ENCODE measurements around the gene TFPI.
"Not testable (repeated sequence)": the region's sequence is repeated elsewhere in the genome, so short reads cannot be mapped to it uniquely, and the experiment has no call there.

Gene TFPI

DNA sequence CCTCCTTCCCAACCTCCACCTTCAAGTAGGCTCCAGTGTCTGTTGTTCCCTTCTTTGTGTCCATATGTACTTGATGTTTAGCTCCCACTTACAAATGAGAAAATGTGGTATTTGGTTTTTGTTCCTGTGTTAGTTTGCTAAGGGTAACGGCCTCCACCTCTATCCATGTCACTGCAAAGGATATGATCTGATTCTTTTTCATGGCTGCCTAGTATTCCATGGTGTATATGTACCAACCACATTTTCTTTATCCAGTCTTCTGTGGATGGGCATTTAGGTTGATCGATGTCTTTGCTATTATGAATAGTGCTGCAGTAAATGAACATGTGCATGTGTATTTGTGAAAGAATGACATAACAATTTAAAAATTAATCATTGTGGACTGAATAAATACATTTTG is 19.5 kb upstream of the TFPI start:
- no peak overlapping the region for H3K4me3 ChIP-seq (ENCODE audit: low read depth, low read length)
- in situ Hi-C loops (cut with HindIII; ENCODE audit: low sequenced_read_pairs): no loop called here
- DNase-seq (ENCODE audit: low read depth): no peak
- TF ChIP-seq, protein P1, sequence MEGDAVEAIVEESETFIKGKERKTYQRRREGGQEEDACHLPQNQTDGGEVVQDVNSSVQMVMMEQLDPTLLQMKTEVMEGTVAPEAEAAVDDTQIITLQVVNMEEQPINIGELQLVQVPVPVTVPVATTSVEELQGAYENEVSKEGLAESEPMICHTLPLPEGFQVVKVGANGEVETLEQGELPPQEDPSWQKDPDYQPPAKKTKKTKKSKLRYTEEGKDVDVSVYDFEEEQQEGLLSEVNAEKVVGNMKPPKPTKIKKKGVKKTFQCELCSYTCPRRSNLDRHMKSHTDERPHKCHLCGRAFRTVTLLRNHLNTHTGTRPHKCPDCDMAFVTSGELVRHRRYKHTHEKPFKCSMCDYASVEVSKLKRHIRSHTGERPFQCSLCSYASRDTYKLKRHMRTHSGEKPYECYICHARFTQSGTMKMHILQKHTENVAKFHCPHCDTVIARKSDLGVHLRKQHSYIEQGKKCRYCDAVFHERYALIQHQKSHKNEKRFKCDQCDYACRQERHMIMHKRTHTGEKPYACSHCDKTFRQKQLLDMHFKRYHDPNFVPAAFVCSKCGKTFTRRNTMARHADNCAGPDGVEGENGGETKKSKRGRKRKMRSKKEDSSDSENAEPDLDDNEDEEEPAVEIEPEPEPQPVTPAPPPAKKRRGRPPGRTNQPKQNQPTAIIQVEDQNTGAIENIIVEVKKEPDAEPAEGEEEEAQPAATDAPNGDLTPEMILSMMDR (IDR thresholded peaks at IDR 0.05; ENCODE audit: low read depth, low read length, missing control alignments): no peak

DNA sequence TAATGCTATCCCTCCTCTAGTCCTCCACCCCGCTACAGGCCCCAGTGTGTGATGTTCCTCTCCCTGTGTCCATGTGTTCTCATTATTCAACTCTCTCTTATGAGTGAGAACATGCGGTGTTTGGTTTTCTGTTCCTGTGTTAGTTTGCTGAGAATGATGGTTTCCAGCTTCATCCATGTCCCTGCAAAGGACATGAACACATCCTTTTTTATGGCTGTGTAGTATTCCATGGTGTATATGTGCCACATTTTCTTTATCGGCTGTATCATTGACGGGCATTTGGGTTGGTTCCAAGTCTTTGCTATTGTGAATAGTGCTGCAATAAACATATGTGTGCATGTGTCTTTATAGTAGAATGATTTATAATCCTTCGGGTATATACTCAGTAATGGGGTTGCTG is 17.8 kb upstream of the TFPI start:
- DNase-seq (ENCODE audit: low read depth); in situ Hi-C loops (cut with HindIII; ENCODE audit: low sequenced_read_pairs); H3K4me3 ChIP-seq (ENCODE audit: low read depth, low read length): not testable (repeated sequence)

DNA sequence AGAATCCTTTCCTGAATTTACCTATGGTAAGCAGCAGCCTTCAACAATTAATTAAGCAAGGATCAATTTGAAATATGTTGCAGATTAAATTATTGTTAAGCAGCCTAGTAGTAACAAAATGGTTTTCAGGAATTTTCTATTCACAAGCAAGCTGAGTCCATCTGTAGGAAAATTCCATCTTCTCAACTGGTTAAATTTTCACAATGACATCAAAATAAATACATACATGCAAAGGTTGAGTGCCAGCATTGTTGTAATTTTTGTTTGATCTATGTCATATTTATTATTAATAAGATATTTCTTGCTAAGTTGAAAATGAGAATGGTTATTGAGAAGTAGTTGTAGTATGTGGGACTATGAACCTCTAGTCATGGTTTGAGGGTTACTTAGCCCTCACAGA is 15.3 kb upstream of the TFPI start:
- H3K4me3 ChIP-seq (ENCODE audit: low read depth, low read length): no peak overlapping the region
- TF ChIP-seq, protein P1 (IDR thresholded peaks at IDR 0.05; ENCODE audit: low read depth, low read length, missing control alignments): no peak

DNA sequence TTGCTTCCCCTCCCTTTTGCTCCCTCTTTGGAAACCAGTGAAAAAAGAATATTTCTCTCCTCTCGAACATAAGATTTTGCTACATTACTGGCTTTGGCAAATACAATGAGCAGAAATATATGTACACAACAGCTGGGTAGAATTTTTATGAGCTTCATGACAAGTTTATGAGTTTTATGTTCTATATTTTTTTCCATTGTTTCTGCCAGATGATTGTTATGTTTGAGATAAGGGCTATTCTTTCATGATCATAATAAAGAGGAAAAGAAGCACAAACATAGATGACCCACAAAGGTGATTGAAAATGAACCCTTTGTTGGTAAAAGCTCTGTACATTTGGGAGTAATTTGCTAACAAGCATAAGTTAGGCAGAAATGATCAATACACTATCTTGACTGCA is 14.8 kb upstream of the TFPI start:
- no peak for DNase-seq (ENCODE audit: low read depth)
- in situ Hi-C loops (cut with HindIII; ENCODE audit: low sequenced_read_pairs): no loop called here
- TF ChIP-seq, protein P1 (IDR thresholded peaks at IDR 0.05; ENCODE audit: low read depth, low read length, missing control alignments): no peak

More for the DNA sequence above, 15.3 kb upstream of the TFPI start:
- DNase-seq (ENCODE audit: low read depth): no peak
- in situ Hi-C loops (cut with HindIII; ENCODE audit: low sequenced_read_pairs): no loop called here

DNA sequence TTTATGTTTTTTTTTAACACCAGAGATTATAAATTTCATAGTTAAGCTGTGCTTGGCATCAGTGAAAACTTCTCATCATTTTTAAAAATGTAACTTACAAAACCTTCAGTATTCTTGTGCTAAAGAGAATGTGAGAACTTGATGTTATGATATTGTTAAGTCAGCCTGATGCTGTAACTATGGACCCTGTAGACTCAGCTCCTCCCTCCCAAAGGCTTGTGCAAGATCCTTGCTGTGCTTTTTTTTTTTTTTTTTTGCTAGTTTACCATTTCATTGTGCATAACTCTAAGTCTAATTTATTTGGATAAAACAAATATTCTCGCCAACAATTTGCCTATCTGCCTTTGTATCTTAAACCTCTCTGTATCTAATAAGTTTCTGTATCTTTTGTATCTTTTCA is 12.9 kb upstream of the TFPI start:
- TF ChIP-seq, protein P1 (IDR thresholded peaks at IDR 0.05; ENCODE audit: low read depth, low read length, missing control alignments): no peak
- in situ Hi-C loops (cut with HindIII; ENCODE audit: low sequenced_read_pairs): no loop called here

More for the DNA sequence above, 14.8 kb upstream of the TFPI start:
- no peak overlapping the region for H3K4me3 ChIP-seq (ENCODE audit: low read depth, low read length)

DNA sequence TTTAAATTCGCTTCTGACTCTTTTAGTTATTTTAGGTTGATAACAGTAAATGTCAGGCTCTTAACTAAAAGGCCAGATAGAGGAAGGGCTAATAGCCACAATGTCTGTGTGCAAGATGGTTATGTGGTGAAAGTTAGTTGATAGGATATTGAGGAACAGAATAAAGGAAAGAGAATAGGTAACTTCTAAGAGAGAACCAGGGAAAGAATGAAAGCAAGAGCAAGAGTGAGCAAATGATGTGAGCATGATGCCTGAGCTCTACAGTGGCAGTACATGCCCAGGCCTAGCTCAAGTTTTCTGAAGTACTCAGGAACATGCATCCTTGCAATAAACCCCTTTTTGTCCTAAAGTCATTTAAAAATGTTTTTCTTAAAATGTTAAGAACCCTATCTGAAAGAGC is 12.5 kb upstream of the TFPI start:
- DNase-seq (ENCODE audit: low read depth): no peak
- H3K4me3 ChIP-seq (ENCODE audit: low read depth, low read length): no peak overlapping the region
- in situ Hi-C loops (cut with HindIII; ENCODE audit: low sequenced_read_pairs): no loop called here
- TF ChIP-seq, protein P1 (IDR thresholded peaks at IDR 0.05; ENCODE audit: low read depth, low read length, missing control alignments): no peak

More for the DNA sequence above, 12.9 kb upstream of the TFPI start:
- DNase-seq (ENCODE audit: low read depth): no peak
- no peak overlapping the region for H3K4me3 ChIP-seq (ENCODE audit: low read depth, low read length)

DNA sequence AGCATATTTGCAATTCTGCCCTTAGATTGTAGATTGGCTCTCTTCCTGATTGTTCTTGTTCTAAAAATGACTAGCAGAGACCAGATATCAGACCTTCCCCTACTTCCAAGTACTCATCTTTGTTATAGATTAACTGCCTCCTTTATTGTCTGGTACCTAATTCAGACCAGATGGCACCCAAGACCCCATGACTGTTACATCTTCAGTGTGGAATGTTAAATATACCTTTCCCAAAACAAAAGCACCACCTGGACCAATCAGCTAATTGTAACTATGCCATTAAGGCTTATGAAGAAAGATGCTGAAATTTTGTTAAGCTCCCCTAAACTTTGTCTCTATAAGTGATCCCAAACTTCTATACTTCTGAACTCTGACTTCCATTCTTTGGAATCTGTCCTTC is 12.0 kb upstream of the TFPI start:
- in situ Hi-C loops (cut with HindIII; ENCODE audit: low sequenced_read_pairs): no loop called here
- H3K4me3 ChIP-seq (ENCODE audit: low read depth, low read length): no peak overlapping the region
- TF ChIP-seq, protein P1 (IDR thresholded peaks at IDR 0.05; ENCODE audit: low read depth, low read length, missing control alignments): no peak
- no peak for DNase-seq (ENCODE audit: low read depth)

DNA sequence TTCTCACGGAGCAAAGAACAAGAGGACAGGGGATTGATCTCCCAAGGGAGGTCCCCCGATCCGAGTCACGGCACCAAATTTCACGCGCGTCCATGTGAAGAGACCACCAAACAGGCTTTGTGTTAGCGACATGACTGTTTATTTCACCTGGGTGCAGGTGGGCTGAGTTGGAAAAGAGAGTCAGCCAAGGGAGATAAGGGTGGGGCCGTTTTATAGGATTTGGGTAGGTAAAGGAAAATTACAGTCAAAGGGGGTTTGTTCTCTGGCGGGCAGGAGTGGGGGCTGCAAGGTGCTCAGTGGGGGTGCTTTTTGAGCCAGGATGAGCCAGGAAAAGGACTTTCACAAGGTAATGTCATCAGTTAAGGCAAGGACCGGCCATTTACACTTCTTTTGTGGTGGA is 11.4 kb upstream of the TFPI start:
- H3K4me3 ChIP-seq (ENCODE audit: low read depth, low read length); DNase-seq (ENCODE audit: low read depth); in situ Hi-C loops (cut with HindIII; ENCODE audit: low sequenced_read_pairs): not testable (repeated sequence)

DNA sequence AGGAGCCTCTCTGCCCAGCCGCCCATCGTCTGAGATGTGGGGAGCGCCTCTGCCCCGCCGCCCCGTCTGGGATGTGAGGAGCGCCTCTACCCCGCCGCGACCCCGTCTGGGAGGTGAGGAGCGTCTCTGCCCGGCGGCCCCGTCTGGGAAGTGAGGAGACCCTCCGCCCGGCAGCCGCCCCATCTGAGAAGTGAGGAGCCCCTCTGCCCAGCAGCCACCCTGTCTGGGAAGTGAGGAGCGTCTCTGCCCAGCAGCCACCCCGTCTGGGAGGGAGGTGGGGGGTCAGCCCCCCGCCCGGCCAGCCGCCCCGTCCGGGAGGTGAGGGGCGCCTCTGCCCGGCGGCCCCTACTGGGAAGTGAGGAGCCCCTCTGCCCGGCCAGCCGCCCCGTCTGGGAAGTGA is 2.3 kb upstream of the TFPI start:
- in situ Hi-C loops (cut with HindIII; ENCODE audit: low sequenced_read_pairs); DNase-seq (ENCODE audit: low read depth); H3K4me3 ChIP-seq (ENCODE audit: low read depth, low read length): not testable (repeated sequence)

Data from astrocyte of the cerebellum (primary cell).